Vagina (tissue), 2 donors: ENCODE data around the gene ZNF189. TPM values are rescaled to one million over a fixed set of nuclear protein-coding genes. Genes with fewer than 3 reads are reported as not detected.

Source experiments
- DNase-seq, 2 donors: peaks; one replicate each; pipeline ENCODE4 v3.0.0-alpha.2; 2017; ENCODE audit errors: extremely low spot score in 2 of 2
- H3K27ac ChIP-seq: fragments of 200-600 bp; sonication (generic); one replicate; pipeline ENCODE4 v1.5.1; 2019
- H3K27me3 ChIP-seq: fragments of 200-600 bp; sonication (generic); one replicate; pipeline ENCODE4 v1.5.1; 2019
- H3K36me3 ChIP-seq, 2 donors: fragments of 200-600 bp; sonication (generic); one replicate each; pipeline ENCODE4 v1.5.1; 2017 to 2019
- H3K4me1 ChIP-seq: fragments of 200-600 bp; sonication (generic); one replicate; pipeline ENCODE4 v1.5.1; 2019
- H3K4me3 ChIP-seq, 2 donors: fragments of 200-600 bp; sonication (generic); 1 replicate in 1 of 2; 2 replicates in 1 of 2; pipeline ENCODE4 v1.5.1; 2016 to 2019
- H3K9me3 ChIP-seq: fragments of 200-600 bp; sonication (generic); one replicate; pipeline ENCODE4 v1.5.1; 2019
- CTCF ChIP-seq, 3 experiments: fragments of 450-650 bp in 2 of 3; fragments of 200-600 bp in 1 of 3; sonication (generic) in 1 of 3; IDR thresholded peaks; one replicate each; pipeline ENCODE4 v1.5.1; 2017 to 2019; ENCODE audit warnings: antibody characterized with exemption in 3 of 3, mild to moderate bottlenecking in 2 of 3, moderate library complexity in 2 of 3
- POLR2A ChIP-seq, 2 donors: fragments of 450-650 bp; IDR thresholded peaks; one replicate each; pipeline ENCODE4 v1.6.1; 2017; ENCODE audit warnings: antibody characterized with exemption in 2 of 2, mild to moderate bottlenecking in 2 of 2, moderate library complexity in 2 of 2
- POLR2AphosphoS5 ChIP-seq, 2 donors: sonication (generic); formaldehyde crosslinking; IDR thresholded peaks; one replicate each; pipeline ENCODE4 v1.9.0; 2017; ENCODE audit warnings: antibody characterized with exemption in 2 of 2, mild to moderate bottlenecking in 2 of 2, low read depth in 1 of 2; ENCODE audit not compliant: insufficient read depth in 1 of 2
- intact Hi-C: fragments of 100-400 bp; cut with DNase I; formaldehyde crosslinking; loops from one replicate; pipeline ENCODE4 v1.15.1; 2023
- total RNA-seq: library from RNA; depleted of rRNA; stranded (reverse); fragments of >200 nt; gene quantifications from one replicate; pipeline ENCODE4 v1.2.3, GENCODE V29; 2016

ZNF189 gene
- total RNA-seq, 1 donor from 2014 or later: 12.5 TPM

- Histone ChIP-seq H3K27ac (no peak overlapping the region), H3K4me1 (no peaks in the 10 kb centered on the region), H3K36me3 (no peaks in the 10 kb centered on the region), H3K9me3 (no peaks in the 10 kb centered on the region), H3K27me3 (no peaks in the 10 kb centered on the region), H3K4me3 (no peak overlapping the region)
- no peak for DNase-seq
- intact Hi-C loops: no loop called here
- TF ChIP-seq POLR2A (IDR thresholded peaks at IDR 0.05) (no peak), CTCF (IDR thresholded peaks at IDR 0.05) (no peak), POLR2AphosphoS5 (IDR thresholded peaks at IDR 0.05; ENCODE audit: insufficient read depth in 1 of 2, low read depth in 1 of 2) (no peak)
These were observed 44.4 kb upstream of the ZNF189 start for GRCh38 chr9:101354143-101354764.

GRCh38 chr9:101354765-101355708, 43.6 kb upstream of the ZNF189 start:
- Histone ChIP-seq H3K9me3 (no peaks in the 10 kb centered on the region), H3K36me3 (no peaks in the 10 kb centered on the region), H3K4me1 (no peaks in the 10 kb centered on the region), H3K4me3 (no peak overlapping the region), H3K27me3 (no peaks in the 10 kb centered on the region), H3K27ac (no peak overlapping the region)
- no peak for DNase-seq
- intact Hi-C loops: no loop called here
- TF ChIP-seq POLR2A (IDR thresholded peaks at IDR 0.05) (no peak), CTCF (IDR thresholded peaks at IDR 0.05) (no peak), POLR2AphosphoS5 (IDR thresholded peaks at IDR 0.05; ENCODE audit: insufficient read depth in 1 of 2, low read depth in 1 of 2) (no peak)

GRCh38 chr9:101356619-101357018, 42.0 kb upstream of the ZNF189 start:
- H3K27me3 ChIP-seq: no peaks in the 10 kb centered on the region
- H3K4me1 ChIP-seq: no peaks in the 10 kb centered on the region
- H3K9me3 ChIP-seq: no peaks in the 10 kb centered on the region
- no peak overlapping the region for H3K27ac ChIP-seq
- DNase-seq: no peak
- H3K4me3 ChIP-seq: no peak overlapping the region
- intact Hi-C loops: no loop called here
- TF ChIP-seq CTCF (IDR thresholded peaks at IDR 0.05) (no peak), POLR2A (IDR thresholded peaks at IDR 0.05) (no peak), POLR2AphosphoS5 (IDR thresholded peaks at IDR 0.05; ENCODE audit: insufficient read depth in 1 of 2, low read depth in 1 of 2) (no peak)
- H3K36me3 ChIP-seq: no peaks in the 10 kb centered on the region

GRCh38 chr9:101359679-101360078, 39.0 kb upstream of the ZNF189 start:
- no peak for DNase-seq
- Histone ChIP-seq H3K4me1 (no peaks in the 10 kb centered on the region), H3K36me3 (no peaks in the 10 kb centered on the region), H3K9me3 (no peaks in the 10 kb centered on the region), H3K27ac (no peak overlapping the region), H3K27me3 (no peaks in the 10 kb centered on the region), H3K4me3 (no peak overlapping the region)
- TF ChIP-seq CTCF (IDR thresholded peaks at IDR 0.05) (no peak), POLR2A (IDR thresholded peaks at IDR 0.05) (no peak), POLR2AphosphoS5 (IDR thresholded peaks at IDR 0.05; ENCODE audit: insufficient read depth in 1 of 2, low read depth in 1 of 2) (no peak)
- intact Hi-C loops: loop anchor here (10.0 kb wide), 1 partner anchor 915 kb away; no protein-coding TSS in a partner anchor
